GM18519 (cell line): Measurements from ENCODE around the gene EYA2.
"Not testable (repeated sequence)": the region's sequence is repeated elsewhere in the genome, so short reads cannot be mapped to it uniquely, and the experiment has no call there.

Source experiments
- ATAC-seq: cut with Tn5 transposase; IDR thresholded peaks from one replicate; pipeline ENCODE4 v1.9.1; 2021; ENCODE audit warnings: mild to moderate bottlenecking, moderate library complexity; ENCODE audit not compliant: unreplicated experiment, low FRiP score

The EYA2 gene

DNA sequence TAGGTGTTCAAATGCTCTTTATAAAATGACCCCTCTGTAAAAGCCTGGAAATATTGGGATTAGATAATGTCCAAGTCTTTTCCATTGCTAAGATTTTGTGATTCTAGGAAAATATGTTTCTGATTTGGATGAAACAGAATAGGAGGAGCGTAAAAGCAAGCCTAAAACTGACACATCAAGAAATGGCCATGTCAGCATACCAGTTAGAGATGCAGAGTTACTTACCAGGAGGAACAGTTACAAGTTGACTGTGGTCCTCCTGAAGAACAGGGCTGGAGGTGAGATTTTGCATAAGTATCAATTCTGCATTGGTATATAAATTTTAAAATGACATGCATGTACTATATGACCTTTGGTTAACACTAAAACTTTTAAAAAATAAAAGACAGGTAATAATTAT is 35.3 kb downstream of the EYA2 start:
- no peak for ATAC-seq

DNA sequence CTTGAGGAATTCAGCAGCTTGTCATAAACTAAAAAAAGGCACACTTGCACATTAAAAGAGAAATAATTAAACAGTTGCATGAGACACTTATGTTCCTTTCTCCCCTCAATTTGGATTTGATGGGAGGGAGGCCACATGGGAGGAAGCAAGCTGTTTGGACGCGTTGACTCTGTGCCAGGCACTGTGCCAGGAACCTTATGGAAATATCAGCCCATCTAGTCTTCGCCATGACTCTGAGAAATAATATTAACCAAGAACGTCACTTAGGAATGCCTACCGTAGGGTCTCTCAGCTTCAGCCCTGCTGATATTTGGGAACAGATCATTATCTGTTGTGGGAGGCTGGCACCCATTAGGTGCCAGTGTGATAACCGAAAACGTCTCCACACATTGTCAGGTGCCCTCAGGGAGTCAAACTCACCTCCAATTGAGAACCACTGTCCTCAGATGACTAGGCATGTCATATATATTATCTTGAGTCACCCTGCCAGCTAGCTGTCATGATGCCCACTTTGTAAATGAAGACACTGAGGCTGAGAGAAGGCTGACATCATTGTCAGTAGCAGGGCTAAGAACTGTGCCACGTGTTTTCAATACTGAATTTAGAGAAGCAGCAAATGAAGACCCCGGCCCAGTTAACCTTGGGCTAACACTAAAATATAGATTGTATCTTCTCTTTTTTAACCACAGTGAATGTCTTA is 36.1 kb downstream of the EYA2 start:
- ATAC-seq, result no peak

DNA sequence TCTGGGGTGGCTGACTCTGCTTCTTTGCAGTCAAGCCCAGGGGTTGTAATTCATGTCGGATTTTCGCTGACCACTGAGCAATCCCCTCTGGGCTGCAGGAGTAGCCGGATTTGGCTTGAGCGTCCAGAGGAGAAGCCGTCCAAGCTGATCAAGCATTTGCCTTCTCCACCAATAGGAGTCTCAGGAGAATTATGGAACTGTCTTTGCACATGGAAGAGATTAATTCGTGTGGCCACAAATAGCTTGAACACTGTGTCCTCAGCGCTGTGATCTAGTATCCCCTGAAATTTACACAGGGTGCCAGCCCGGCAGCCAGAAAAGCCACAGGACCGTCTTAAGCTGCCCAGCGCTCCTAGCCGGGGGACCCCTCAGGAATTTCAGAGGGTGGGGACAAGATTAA is 37.1 kb downstream of the EYA2 start:
- ATAC-seq, result no peak

DNA sequence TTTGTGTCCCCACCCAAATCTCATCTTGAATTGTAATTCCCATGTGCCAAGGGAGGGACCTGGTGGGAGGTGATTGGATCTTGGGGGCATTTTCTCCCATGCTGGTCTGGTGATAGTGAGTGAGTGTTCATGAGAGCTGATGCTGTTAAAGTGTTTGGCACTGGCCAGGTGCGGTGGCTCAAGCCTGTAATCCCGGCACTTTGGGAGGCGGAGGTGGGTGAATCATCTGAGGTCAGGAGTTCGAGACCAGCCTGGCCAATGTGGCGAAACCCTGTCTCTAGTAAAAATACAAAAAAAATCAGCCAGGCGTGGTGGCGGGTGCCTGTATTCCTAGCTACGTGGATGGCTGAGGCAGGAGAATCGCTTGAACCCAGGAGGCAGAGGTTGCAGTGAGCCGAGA is 37.8 kb downstream of the EYA2 start:
- not testable (repeated sequence) for ATAC-seq

DNA sequence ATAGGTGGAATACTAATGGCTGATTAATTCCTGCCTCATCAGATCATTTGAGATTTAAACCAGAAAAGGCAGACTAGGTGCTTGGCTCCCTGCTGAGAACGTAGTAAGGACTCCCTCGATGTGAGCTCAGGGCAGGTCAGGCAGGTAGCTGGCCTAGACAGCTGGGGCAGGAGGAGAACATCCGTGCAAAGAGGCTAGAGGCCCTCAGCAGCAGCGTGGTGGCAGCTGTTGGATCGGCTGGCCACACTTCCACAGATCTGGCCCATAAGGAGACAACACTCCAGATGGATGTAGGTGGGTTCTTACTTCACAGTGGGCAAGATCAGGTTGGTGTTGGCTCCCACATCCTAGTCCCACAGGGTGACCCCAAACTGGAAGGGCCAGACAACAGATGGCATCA is 38.5 kb downstream of the EYA2 start:
- ATAC-seq, result no peak

DNA sequence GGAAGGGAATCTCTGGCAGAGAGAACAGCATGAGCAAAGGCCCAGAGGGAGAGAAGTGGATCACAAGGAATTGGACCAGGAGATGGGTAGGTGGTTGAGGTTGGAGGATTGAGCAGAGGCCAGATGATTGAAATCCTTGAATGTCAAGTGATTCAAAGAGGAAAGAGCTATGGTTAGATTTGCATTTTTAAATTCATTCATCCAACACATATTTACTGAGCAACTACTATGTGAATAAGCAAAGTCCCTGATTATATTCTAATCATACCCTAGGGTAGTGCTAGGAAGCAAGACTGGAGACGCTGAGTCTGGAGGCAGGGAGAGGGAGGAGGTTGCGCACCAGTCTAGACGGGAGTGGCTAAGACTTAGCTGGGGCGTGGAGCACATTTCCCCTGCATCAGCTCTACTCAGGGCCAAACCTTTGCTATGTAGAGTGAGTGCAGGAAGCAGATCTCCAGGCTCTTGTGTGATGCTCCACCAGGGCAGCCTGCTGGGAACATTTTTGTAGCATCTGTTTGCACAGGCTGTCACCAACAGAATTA is 40.2 kb downstream of the EYA2 start:
- no peak for ATAC-seq

DNA sequence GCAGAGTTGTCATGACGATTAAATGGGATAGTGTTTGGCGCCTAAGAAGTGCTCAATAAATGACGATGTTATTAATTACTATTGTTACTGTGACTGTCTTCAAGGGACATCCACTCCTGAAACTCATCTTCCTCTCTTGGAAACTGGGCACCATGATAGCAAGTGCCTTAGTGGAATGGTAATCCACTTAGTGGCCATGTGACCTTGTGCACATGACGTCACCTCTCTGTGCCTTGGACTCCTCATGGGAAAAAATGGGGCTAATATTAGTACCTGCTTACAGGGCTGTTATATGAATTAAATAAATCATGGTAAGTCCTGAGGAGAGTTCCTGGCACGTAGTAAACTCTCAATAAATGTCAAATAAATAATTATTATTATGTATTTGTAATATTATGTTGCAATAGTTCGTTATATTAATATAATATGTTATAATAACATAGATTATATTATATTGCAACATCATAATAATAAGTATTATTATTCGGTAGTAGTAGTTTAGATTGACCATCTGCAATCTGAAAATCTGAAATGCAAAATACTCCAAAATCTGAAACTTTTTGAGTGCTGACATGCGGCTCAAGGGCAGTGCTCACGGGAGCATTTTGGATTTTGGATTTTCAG is 40.9 kb downstream of the EYA2 start:
- no peak for ATAC-seq

DNA sequence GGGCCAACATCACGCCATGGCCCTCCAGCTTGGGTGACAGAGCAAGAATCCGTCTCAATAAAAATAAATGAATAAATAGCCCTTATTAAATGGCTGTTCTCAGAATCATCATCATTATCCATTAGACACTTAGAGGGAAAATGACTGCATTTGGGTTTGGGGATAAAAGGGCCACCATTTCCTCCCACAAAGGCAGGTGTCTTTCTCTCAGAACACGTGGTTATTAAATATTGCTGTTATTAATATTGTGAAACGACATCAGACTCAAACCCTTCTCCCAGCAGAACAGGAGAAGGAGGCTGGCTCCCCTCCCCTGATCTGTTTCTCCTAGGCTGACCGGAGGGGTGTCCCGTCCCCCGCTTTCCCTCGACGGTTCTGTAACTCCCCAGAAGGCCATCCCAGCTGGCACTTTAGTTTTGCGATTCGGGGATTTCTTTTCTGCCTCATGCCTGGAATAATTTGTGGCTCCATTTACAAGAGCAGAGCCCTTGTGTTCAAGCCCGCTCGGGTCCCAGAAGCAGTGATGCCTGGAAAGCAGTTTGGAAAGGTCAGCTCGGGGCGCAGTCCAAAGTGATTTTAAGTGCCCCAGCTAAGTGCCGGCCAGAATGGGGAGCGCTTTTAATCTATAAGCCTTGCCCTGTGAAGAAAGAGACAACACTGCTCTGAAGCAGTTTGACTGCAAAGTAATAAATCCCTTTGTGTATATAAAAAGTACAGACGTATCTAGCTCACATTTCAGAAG is 41.9 kb downstream of the EYA2 start:
- no peak for ATAC-seq

DNA sequence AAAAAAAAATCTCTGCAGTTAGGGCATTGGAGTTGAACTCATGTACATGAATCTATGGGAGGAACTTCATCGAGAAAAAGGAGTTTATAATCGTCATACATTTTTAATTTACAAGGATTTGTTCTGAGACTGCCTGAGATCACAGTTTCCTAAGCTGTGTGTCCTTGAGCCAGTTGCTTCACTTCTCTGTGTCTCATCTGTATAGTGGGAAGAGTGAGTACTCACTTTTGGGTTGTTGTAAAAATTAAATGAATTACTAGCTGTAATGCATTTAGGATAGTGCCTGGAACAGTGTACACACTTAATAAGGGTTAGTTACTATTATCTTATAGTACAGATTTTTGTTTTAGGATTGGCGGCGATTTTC is 42.5 kb downstream of the EYA2 start:
- no peak for ATAC-seq

DNA sequence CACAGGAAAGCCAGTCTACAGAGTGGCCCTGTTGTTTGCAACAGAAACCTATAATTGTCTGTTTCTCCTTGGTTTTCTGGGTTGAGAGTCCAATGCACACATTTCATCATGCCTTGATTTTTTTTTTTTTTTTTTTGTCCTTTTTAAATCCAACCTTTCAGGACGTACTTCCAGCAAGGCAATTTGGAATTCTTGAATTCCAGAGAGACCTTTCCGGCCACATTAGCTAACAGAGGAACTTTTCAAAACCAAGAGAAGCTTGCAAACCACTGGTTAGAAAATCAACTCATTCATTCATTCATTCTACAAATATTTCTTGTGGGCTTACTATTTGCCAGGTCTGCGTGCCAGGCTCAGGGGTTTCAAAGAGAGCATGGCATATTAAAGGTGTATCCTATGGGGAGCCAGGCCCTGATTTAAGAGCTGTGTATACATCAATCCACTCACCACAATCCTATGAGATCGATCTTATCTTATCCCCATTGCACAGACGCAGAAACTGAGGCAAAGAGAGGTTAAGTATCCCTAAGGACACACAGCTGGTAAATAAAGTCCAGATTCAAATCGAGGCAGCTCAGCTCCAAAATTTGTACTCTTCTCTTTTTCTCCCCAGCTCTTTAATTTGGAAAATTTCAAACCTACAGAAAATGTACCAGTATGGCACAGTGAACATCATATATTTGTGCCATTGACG is 43.0 kb downstream of the EYA2 start:
- ATAC-seq, result no peak

DNA sequence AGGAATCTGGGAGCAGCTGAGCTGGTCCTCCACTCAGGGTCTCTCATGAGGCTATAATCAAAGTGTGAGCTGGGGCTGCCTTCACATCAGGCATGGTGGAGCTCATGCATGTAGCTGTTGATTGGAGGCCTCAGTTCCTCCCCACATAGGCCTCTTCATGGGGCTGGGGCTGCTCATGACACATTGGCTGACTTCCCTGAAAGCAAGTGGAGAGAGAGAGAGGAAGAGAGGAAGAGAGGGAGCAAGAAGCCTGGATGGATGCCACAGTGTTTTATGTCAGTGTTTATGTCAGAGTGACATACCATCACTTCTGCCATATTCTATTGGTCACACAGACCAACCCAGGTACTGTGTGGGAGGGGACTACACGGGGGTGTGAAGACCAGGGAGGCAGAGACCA is 43.8 kb downstream of the EYA2 start:
- ATAC-seq, result no peak

DNA sequence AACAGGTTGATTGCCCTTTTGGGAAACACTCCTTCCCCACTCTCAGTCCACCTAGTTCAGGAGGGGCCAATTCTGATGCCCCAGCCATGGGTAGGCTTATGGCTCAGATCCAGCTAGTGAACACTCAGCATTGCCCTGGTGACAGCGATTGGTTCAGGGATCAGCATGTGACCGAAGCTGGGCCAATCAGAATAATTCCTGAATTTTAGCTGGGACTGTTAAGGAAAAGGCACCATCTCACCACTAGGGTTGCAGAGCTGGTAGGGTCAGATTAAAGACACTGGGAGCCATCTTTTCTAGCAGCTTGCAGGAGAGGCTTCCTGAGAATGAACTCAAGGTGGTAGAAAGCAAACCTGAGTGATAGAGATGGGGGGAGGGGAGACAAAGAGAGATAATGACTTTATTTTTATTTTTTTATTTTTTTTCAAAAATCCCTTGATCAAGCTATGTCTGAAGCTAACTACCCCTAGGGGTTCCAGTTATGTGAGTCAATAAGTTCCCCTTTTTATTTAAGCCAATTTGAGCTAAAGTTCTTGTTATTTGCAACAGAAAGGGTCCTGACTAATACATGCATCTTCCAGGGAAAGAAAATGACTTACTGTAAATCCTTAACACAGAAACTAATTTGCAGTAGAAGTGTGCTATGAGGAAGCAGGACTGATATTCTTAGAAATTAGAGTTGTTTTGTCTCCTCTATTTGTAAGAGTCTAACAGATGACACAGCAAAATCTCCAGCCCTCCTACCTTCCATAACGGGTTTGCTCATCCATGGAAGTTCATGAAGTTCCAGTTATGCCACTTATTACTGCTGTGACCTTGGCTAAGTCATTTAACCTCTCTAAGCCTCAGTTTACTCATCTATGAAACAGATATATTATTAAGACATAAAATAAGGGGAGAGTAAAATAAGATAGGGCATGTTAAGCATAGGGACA is 44.7 kb downstream of the EYA2 start:
- no peak for ATAC-seq

DNA sequence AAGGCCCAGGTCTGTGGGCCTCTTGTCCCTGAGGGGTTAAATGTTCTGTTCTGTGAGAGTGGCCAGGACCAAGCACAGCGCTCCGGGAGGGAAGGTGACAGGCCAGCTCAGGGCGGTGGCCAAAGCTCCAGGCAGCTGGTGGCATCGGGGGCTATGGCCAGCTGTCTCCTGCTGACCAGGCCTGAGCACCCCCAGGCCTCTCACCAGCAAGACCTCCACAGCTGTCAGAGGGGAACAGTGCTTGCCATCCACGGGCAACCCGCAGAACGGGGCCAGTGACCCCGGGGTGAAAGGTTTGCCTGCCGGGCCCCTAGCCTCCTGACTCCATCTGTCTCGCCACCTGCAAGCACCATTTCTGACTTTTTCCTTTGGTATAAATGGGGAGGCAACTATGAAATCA is 46.0 kb downstream of the EYA2 start:
- ATAC-seq, result no peak

DNA sequence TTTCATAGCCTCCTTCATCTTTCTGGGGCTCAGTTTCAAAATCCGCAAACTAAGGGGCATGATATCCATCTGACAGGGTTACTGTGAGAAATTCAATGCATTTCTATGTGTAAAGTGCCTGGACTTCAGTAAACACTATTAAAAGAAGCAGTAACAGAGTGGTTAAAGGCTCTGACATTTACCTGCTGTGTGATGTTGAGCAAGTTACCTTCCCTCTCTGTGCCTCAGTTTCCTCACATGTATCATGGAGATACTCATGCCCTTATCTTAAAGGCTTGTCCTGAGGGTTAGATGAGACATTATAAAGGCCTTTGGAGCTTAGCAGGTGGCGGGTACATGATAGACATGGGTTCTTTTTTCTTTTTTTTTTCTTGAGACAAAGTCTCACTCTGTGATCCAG is 46.8 kb downstream of the EYA2 start:
- ATAC-seq, result no peak

DNA sequence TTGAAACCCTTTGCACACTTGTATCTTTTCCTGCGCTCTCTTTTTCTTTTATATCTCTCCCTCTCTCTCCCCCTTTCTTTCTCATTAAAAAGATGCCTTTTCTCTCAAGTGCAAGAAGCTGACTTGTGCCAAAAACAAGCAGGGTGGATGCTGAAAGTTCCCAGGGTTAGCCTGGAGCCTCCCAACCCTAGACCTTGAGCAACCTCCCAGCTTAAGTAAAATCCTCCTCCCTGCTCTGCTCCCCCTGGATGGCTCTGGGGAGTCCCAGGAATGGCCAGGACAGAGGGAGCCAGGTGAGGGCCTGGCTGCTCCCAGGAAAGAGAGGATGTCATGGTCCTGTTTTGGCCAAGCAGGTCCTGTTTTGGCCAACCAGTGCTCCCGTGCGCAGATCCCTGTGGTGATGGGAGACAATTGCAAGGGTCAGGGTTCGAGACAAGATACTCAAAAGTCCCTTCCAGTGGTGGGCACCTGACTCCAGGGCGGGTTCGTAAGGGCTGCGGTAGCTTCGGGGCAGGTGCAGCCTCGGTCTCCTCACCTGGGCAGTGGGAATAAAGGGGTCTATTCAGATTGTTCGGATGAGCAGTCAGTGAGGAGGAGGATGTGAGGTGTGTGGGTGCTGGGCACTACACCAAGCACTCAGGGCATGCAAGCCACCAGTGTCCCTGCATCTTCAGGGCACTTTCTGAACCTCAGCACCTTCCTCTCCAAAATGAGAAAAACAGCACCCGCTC is 49.4 kb downstream of the EYA2 start:
- no peak for ATAC-seq

DNA sequence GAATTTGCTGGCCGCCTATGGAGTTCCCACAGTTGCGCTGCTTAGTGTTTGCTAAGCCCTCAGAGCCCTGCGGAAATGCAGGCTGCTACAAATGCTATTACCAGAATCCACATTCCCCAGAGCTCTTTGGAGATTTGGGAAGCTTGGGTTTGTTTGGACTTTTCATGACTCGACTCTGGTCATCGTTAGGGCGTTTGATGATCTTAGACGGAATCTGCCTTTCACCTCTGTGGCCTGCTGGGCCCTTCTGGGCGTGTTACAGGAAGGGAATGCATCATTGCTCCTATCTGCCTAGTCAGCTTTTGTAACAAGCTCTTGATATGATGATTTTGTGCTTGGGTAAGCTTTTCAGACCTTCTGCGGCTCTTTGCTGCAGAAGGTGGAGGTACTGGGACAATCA is 50.8 kb downstream of the EYA2 start:
- no peak for ATAC-seq

DNA sequence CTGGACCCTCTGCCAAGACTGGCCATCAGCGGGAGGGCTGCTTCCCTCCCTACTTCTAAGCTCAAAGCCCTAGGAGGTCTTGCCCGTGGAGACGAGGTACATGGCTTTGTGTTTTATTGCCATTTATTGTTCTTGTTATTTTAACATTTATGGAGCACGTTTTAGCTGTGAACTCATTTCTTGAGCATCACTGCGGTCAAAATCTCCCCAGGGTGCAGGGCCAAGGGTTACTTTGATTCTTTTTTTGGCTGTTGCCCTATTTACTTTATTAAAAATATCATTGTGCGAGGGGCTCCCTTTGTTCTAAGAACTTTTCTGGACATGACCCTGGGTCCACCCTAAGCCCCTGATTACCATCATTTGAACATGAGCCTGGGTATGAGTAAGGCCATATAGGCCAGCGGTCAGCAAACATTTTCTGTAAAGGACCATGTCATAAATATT is 51.6 kb downstream of the EYA2 start:
- ATAC-seq, result no peak

DNA sequence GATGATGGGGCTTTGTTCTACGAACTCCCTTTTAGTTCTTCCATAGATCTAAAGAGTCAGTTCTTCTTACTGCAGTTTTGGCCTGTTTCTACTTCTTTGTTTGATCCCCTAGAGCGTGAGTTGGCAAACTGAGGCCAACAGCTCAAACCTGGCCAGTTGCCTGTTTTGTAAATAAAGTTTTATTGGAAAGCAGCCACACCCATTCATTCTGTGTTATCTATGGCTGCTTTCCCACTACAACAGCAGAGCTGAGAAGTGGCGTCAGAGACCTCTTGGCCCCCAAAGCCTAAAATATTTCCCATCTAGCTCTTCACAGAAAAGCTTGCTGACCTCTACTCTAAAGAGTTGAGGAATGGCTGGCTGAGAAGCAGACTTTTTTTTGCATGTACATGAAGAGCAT is 52.2 kb downstream of the EYA2 start:
- no peak for ATAC-seq

DNA sequence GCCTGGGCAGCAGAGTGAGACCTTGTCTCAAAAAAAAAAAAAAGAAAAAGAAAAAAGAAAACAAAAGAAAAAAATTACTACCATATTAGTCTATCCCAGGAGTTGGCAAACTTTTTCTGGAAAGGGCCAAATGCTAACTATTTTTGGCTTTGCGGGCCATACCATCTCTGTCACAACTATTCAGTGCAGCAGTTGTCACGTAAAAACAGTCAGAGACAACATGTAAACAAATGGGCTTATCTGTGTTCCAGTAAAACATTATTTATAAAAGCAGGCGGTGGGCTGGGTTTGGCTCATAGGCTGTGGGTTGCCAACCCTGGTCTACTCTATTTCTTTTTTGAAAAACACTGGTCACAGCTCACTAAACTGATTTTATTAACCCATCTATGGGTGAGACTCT is 53.4 kb downstream of the EYA2 start:
- ATAC-seq, result no peak
